GM21360 (cell line): ENCODE data around the gene SAMM50.

Experiments
- ATAC-seq: cut with Tn5 transposase; IDR thresholded peaks from one replicate; pipeline ENCODE4 v1.9.1; 2021; ENCODE audit warnings: mild to moderate bottlenecking, moderate library complexity; ENCODE audit not compliant: unreplicated experiment

The SAMM50 gene

GRCh38 chr22:43976861-43977795, 21.9 kb downstream of the SAMM50 start:
- ATAC-seq, result no peak

GRCh38 chr22:43978558-43978957, 23.3 kb downstream of the SAMM50 start:
- ATAC-seq, result no peak

GRCh38 chr22:43980579-43980978, 25.3 kb downstream of the SAMM50 start:
- ATAC-seq, result no peak

GRCh38 chr22:43980996-43981395, 25.8 kb downstream of the SAMM50 start:
- ATAC-seq, result no peak

GRCh38 chr22:43983808-43984207, 28.6 kb downstream of the SAMM50 start:
- ATAC-seq, result no peak

GRCh38 chr22:43985532-43985931, 30.3 kb downstream of the SAMM50 start:
- no peak for ATAC-seq

GRCh38 chr22:43988116-43988820, 33.0 kb downstream of the SAMM50 start:
- no peak for ATAC-seq

- ATAC-seq, result no peak
These were observed 33.7 kb downstream of the SAMM50 start for GRCh38 chr22:43988960-43989359.

- no peak for ATAC-seq
These were observed 34.8 kb downstream of the SAMM50 start for GRCh38 chr22:43990044-43990443.

- ATAC-seq, result no peak
These were observed 36.2 kb downstream of the SAMM50 start for GRCh38 chr22:43991316-43992020.

- ATAC-seq, result no peak
These were observed 37.1 kb downstream of the SAMM50 start for GRCh38 chr22:43992331-43992821.

GRCh38 chr22:43993072-43993760, 38.0 kb downstream of the SAMM50 start:
- no peak for ATAC-seq

- ATAC-seq, result no peak
These were observed 38.8 kb downstream of the SAMM50 start for GRCh38 chr22:43994006-43994405.

GRCh38 chr22:43994416-43994815, 39.2 kb downstream of the SAMM50 start:
- no peak for ATAC-seq

- no peak for ATAC-seq
These were observed 39.9 kb downstream of the SAMM50 start for GRCh38 chr22:43995057-43995685.

GRCh38 chr22:43995798-43996169, 40.5 kb downstream of the SAMM50 start:
- no peak for ATAC-seq

GRCh38 chr22:43996170-43996980, 41.1 kb downstream of the SAMM50 start:
- ATAC-seq, result no peak

- ATAC-seq, result no peak
These were observed 41.7 kb downstream of the SAMM50 start for GRCh38 chr22:43996981-43997265.

- ATAC-seq, result no peak
These were observed 43.5 kb downstream of the SAMM50 start for GRCh38 chr22:43998679-43999264.
